Measurements from ENCODE around the gene APBB3.

The APBB3 gene

GRCh38 chr5:140568443-140569063, 4.2 kb upstream of the APBB3 start:
- H3K4me3 ChIP-seq (ENCODE audit: low read depth, low read length): no peak overlapping the region
- TF ChIP-seq CTCF (IDR thresholded peaks at IDR 0.05; ENCODE audit: low read depth, low read length): no peak
- no peak for TF ChIP-seq POLR2A (IDR thresholded peaks at IDR 0.05; ENCODE audit: extremely low read depth, insufficient read length)
- TF ChIP-seq MAX (IDR thresholded peaks at IDR 0.05; ENCODE audit: low read depth, low read length): no peak
- no peak for TF ChIP-seq MYC (IDR thresholded peaks at IDR 0.05; ENCODE audit: low read depth, low read length)
- DNase-seq (ENCODE audit: low read depth): no peak

- H3K4me3 ChIP-seq (ENCODE audit: low read depth, low read length): no peak overlapping the region
- DNase-seq (ENCODE audit: low read depth): no peak
- TF ChIP-seq MAX (IDR thresholded peaks at IDR 0.05; ENCODE audit: low read depth, low read length): no peak
- TF ChIP-seq MYC (IDR thresholded peaks at IDR 0.05; ENCODE audit: low read depth, low read length): no peak
- TF ChIP-seq POLR2A (IDR thresholded peaks at IDR 0.05; ENCODE audit: extremely low read depth, insufficient read length): no peak
- TF ChIP-seq CTCF (IDR thresholded peaks at IDR 0.05; ENCODE audit: low read depth, low read length): no peak
Observed at GRCh38 chr5:140567871-140568270, 3.5 kb upstream of the APBB3 start.

- TF ChIP-seq MYC (IDR thresholded peaks at IDR 0.05; ENCODE audit: low read depth, low read length): no peak
- TF ChIP-seq MAX (IDR thresholded peaks at IDR 0.05; ENCODE audit: low read depth, low read length): no peak
- no peak for TF ChIP-seq CTCF (IDR thresholded peaks at IDR 0.05; ENCODE audit: low read depth, low read length)
- no peak for DNase-seq (ENCODE audit: low read depth)
- H3K4me3 ChIP-seq (ENCODE audit: low read depth, low read length): no peak overlapping the region
Observed at GRCh38 chr5:140567136-140567818, 2.9 kb upstream of the APBB3 start.

- DNase-seq (ENCODE audit: low read depth): no peak
- no peak for TF ChIP-seq CTCF (IDR thresholded peaks at IDR 0.05; ENCODE audit: low read depth, low read length)
- TF ChIP-seq MYC (IDR thresholded peaks at IDR 0.05; ENCODE audit: low read depth, low read length): no peak
- no peak for TF ChIP-seq MAX (IDR thresholded peaks at IDR 0.05; ENCODE audit: low read depth, low read length)
- TF ChIP-seq POLR2A (IDR thresholded peaks at IDR 0.05; ENCODE audit: extremely low read depth, insufficient read length): no peak
- no peak overlapping the region for H3K4me3 ChIP-seq (ENCODE audit: low read depth, low read length)
Observed at GRCh38 chr5:140566665-140567064, 2.3 kb upstream of the APBB3 start.

GRCh38 chr5:140565780-140566095, 1.3 kb upstream of the APBB3 start:
- DNase-seq (ENCODE audit: low read depth): no peak
- TF ChIP-seq POLR2A (IDR thresholded peaks at IDR 0.05; ENCODE audit: extremely low read depth, insufficient read length): no peak
- no peak for TF ChIP-seq MAX (IDR thresholded peaks at IDR 0.05; ENCODE audit: low read depth, low read length)
- no peak for TF ChIP-seq CTCF (IDR thresholded peaks at IDR 0.05; ENCODE audit: low read depth, low read length)
- no peak for TF ChIP-seq MYC (IDR thresholded peaks at IDR 0.05; ENCODE audit: low read depth, low read length)
- H3K4me3 ChIP-seq (ENCODE audit: low read depth, low read length): peak overlapping the region; percentile 95
